Right cardiac atrium (tissue), 5 donors: ENCODE measurements around the gene CFAP46. TPM values are rescaled to one million over a fixed set of nuclear protein-coding genes. Genes with fewer than 3 reads are reported as not detected.
A peak's percentile ranks its signal among the peaks of the same experiment; 100 is the strongest.
"Not testable (repeated sequence)": the region's sequence is repeated elsewhere in the genome, so short reads cannot be mapped to it uniquely, and the experiment has no call there.

ENCODE experiments used
- ATAC-seq, 2 donors: fragments of 200-7000 bp; cut with Tn5 transposase; one replicate each; pipeline versions ENCODE4 v1.8.0 to v1.9.1; 2020; ENCODE audit warnings: moderate library complexity in 2 of 2, mild to moderate bottlenecking in 1 of 2
- DNase-seq, 3 donors: peaks; one replicate each; pipeline ENCODE4 v3.0.0-alpha.2; 2020
- H3K27ac ChIP-seq: one replicate; pipeline ENCODE4 v1.5.1; 2013; ENCODE audit warnings: mild to moderate bottlenecking, low read length, control low read depth, moderate library complexity
- H3K27me3 ChIP-seq: one replicate; pipeline ENCODE4 v1.6.1; 2013; ENCODE audit not compliant: control insufficient read depth, insufficient read depth
- H3K4me1 ChIP-seq: one replicate; pipeline ENCODE4 v1.6.1; 2013; ENCODE audit warnings: low read length; ENCODE audit not compliant: control insufficient read depth, insufficient read depth
- H3K4me3 ChIP-seq: one replicate; pipeline ENCODE4 v1.5.1; 2013; ENCODE audit warnings: low read length, control low read depth
- H3K9me3 ChIP-seq: one replicate; pipeline ENCODE4 v1.6.1; 2013; ENCODE audit warnings: low read length; ENCODE audit not compliant: control insufficient read depth
- whole genome bisulfite sequencing: extraction: QIAGEN DNeasy Blood & Tissue Kit; methylation state at CpG from one replicate; pipeline ENCODE4 v1.1.7; 2013; 5-methylcytosine and 5-hydroxymethylcytosine counted together
- intact Hi-C, 4 donors: fragments of 100-400 bp; cut with DNase I; formaldehyde crosslinking; loops; one replicate each; pipeline versions ENCODE4 v1.11.0 to v1.14.0; 2022 to 2023
- polyA plus RNA-seq: library from polyadenylated mRNA; stranded (reverse); fragments of 200-250 nt; gene quantifications from one replicate; pipeline ENCODE4 v1.2.3, GENCODE V29; 2013
- total RNA-seq, 4 donors: library from RNA; stranded (reverse); fragmentation: NEBNext Ultra II Directional; extraction: Animal tissue kit (Norgen Biotek cat#: 25700); gene quantifications; one replicate each; pipeline ENCODE4 v1.2.1, GENCODE V29; 2021
- donor health status: healthy with polysubstance abuse.
- donor health status: DM: no; HTN: yes; CAD: no.
- donor health status: DM: no; HTN: no; CAD: no.
- donor health status: DM: no; HTN: yes; CAD: no; lungs with severe emphysema.
- donor health status: DM: yes; HTN: yes; CAD: no.

CFAP46 gene
- total and polyA plus RNA-seq, 5 donors: 1.00 to 1.8 (median 1.6) TPM

- H3K9me3 ChIP-seq, H3K27me3 ChIP-seq, intact Hi-C loops, H3K27ac ChIP-seq, H3K4me3 ChIP-seq, DNase-seq, H3K4me1 ChIP-seq, ATAC-seq: not testable (repeated sequence)
- 80% methylated on average over 6 of the region's 6 CpGs for WGBS
Observed at GRCh38 chr10:132931258-132932250, 10.8 kb downstream of the CFAP46 start.

GRCh38 chr10:132930701-132931100, 11.7 kb downstream of the CFAP46 start:
- H3K4me1 ChIP-seq, H3K27me3 ChIP-seq, H3K27ac ChIP-seq, H3K9me3 ChIP-seq, intact Hi-C loops, H3K4me3 ChIP-seq, ATAC-seq, DNase-seq: not testable (repeated sequence)
- 63% methylated on average over 2 of the region's 3 CpGs for WGBS

DNA sequence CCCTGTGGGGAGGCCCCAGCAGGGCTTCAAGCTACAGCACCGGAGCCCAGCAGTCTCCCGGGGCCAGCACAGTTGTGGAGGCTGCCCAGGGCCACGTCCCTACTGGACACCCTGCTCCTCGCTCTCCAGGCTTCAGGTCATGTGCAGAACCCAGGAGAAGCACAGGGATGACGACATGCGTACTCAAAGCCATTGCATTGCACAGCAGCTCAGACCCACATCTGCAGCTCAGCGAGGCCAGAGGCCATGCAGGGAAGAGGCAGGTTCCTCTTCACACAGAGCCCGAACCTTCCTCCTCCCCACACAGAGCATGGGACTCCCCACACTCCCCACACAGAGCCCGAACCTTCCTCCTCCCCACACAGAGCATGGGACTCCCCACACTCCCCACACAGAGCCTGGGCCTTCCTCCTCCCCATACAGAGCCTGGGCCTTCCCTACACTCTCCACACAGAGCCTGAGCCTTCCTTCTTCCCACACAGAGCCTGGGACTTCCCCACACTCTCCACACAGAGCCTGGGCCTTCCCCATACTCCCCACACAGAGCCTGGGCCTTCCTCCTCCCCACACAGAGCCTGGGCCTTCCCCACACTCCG, 12.3 kb downstream of the CFAP46 start:
- Histone ChIP-seq H3K4me1 (no peaks in the 10 kb centered on the region), H3K27me3 (no peaks in the 10 kb centered on the region), H3K27ac (no peak overlapping the region), H3K9me3 (no peaks in the 10 kb centered on the region), H3K4me3 (no peak overlapping the region)
- intact Hi-C loops: no loop called here
- ATAC-seq (no peak), DNase-seq (no peak)
- WGBS: 79% methylated on average over 10 of the region's 10 CpGs

- intact Hi-C loops: no loop called here
- peak in 1 of 3 donors; percentile 13 for DNase-seq
- Histone ChIP-seq H3K27me3 (no peaks in the 10 kb centered on the region), H3K4me1 (no peaks in the 10 kb centered on the region), H3K9me3 (no peaks in the 10 kb centered on the region), H3K27ac (no peak overlapping the region), H3K4me3 (no peak overlapping the region)
- WGBS: 85% methylated on average over 12 of the region's 12 CpGs
- ATAC-seq: no peak
Observed at GRCh38 chr10:132929480-132929879, 12.9 kb downstream of the CFAP46 start.

DNA sequence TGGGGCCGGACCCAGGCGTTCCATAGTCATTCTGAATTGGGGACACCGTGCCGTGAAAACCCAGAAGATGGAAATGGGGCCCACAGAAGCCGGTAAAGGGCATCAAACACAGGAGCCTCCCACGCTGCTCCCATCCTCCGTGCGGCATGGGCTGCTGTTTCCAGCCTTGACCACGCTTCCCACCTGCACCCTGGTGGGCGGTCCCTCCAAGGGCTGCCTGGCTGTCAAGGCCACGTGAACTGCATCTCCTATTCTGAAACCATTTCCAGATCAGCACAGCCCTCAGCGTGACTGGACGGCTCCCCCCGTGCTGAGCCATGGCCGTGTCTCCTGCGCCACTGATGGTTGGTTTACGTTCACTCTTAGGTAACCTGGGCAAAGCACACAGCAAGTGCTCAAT, 14.1 kb downstream of the CFAP46 start:
- H3K4me1 ChIP-seq: no peaks in the 10 kb centered on the region
- peak in 1 of 3 donors; percentile 26 for DNase-seq
- ATAC-seq: no peak
- 90% methylated on average over 17 of the region's 17 CpGs for WGBS
- no peak overlapping the region for H3K27ac ChIP-seq
- no peaks in the 10 kb centered on the region for H3K27me3 ChIP-seq
- H3K9me3 ChIP-seq: no peaks in the 10 kb centered on the region
- no peak overlapping the region for H3K4me3 ChIP-seq
- intact Hi-C loops: no loop called here

DNA sequence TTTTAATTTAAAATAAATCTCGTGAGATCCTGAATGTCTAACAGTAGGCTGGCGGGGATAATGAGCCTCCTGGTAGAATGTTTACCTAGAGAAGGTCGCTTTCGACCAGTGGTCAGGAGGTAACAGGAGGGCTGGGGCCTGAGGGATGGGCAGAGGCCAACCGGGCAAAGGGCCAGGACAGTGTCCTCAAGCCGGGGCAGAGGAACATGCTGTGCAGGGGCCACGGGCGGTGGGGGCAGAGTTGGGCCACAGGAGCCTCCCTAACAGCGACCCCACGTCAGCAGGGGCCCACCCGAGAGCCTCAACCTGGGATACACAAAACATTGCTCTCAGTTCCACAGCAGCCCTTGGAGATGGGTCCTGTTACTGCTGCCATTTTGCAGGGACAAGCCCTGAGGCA, 14.5 kb downstream of the CFAP46 start:
- intact Hi-C loops: no loop called here
- Histone ChIP-seq H3K27ac (no peak overlapping the region), H3K9me3 (no peaks in the 10 kb centered on the region), H3K4me3 (no peak overlapping the region), H3K4me1 (no peaks in the 10 kb centered on the region), H3K27me3 (no peaks in the 10 kb centered on the region)
- DNase-seq (no peak), ATAC-seq (peak in 1 of 2 donors; percentile 38)
- WGBS: 82% methylated on average over 11 of the region's 11 CpGs

- Histone ChIP-seq H3K9me3 (no peaks in the 10 kb centered on the region), H3K27ac (no peak overlapping the region), H3K4me3 (no peak overlapping the region), H3K27me3 (no peaks in the 10 kb centered on the region), H3K4me1 (no peaks in the 10 kb centered on the region)
- 89% methylated on average over 52 of the region's 52 CpGs for WGBS
- DNase-seq (no peak), ATAC-seq (no peak)
- intact Hi-C loops: no loop called here
Observed at GRCh38 chr10:132926777-132927650, 15.4 kb downstream of the CFAP46 start.

DNA sequence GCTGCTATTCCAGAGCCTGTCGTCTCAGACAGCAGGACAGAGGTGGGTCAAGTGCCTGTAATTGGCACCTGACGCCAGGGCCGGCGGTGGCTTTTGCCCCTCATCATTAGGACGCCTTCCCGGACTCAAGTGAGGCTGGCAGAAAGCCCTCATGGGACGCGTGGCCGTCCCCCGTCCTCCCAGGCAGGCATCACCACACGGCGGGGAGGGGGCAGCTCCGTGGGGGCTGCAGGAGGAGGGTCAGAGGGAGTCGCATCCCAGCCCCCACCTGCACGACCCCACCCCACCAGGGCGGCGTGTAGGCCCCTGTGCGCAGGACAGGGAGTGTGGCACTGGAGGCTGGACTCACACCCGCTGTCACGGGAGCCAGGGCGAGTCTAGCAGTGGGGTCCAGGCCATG, 16.3 kb downstream of the CFAP46 start:
- ATAC-seq: no peak
- WGBS: 78% methylated on average over 21 of the region's 21 CpGs
- DNase-seq: peak in 1 of 3 donors; percentile 51

GRCh38 chr10:132925614-132926013, 16.8 kb downstream of the CFAP46 start:
- WGBS: 93% methylated on average over 22 of the region's 22 CpGs
- intact Hi-C loops: no loop called here
- DNase-seq (peak in 1 of 3 donors; percentile 42), ATAC-seq (no peak)
- no peaks in the 10 kb centered on the region for H3K27me3 ChIP-seq
- no peaks in the 10 kb centered on the region for H3K4me1 ChIP-seq
- H3K27ac ChIP-seq: no peak overlapping the region
- H3K4me3 ChIP-seq: no peak overlapping the region
- no peaks in the 10 kb centered on the region for H3K9me3 ChIP-seq

More for the DNA sequence above, 16.3 kb downstream of the CFAP46 start:
- Histone ChIP-seq H3K4me3 (no peak overlapping the region), H3K27me3 (no peaks in the 10 kb centered on the region), H3K9me3 (no peaks in the 10 kb centered on the region), H3K4me1 (no peaks in the 10 kb centered on the region), H3K27ac (no peak overlapping the region)
- intact Hi-C loops: no loop called here

GRCh38 chr10:132925071-132925561, 17.3 kb downstream of the CFAP46 start:
- no peaks in the 10 kb centered on the region for H3K9me3 ChIP-seq
- no peaks in the 10 kb centered on the region for H3K4me1 ChIP-seq
- intact Hi-C loops: no loop called here
- ATAC-seq: no peak
- H3K27me3 ChIP-seq: no peaks in the 10 kb centered on the region
- 84% methylated on average over 24 of the region's 24 CpGs for WGBS
- no peak overlapping the region for H3K27ac ChIP-seq
- no peak overlapping the region for H3K4me3 ChIP-seq
- no peak for DNase-seq
